ENCODE measurements around the gene CNIH3.

Gene CNIH3

DNA sequence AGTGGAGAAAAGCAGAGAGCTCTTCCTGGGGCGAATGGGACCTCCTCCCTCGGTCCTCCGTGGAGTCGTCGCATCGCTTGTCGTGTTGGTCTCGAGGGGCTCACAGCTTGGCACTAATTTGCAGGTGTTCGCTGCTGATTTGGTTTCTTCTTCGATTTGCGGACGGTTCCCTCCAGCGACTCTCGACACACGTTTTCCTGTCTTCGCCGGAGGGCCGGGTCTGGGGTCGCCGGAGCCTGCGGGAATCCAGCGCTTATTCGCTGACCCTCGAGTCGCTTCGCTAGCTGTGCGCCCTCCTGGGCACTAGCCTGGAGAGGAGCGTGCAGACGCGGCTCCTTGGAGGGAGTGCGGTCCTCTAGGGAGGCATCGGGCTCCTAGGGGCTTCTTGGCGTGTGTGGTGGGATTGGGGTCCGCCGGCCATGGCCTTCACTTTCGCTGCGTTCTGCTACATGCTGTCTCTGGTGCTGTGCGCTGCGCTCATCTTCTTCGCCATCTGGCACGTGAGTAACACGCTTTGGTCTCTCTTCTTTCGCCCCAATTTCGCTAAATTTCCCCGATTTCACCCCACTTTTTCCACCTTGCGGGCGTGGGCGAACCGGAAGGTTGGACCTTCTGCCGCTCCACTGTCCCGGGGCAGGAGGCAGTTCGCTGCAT, 766 bp downstream of the CNIH3 start:
- DNase-seq (ENCODE audit: low spot score), result no peak

- no peak for DNase-seq (ENCODE audit: low spot score)
These were observed 1.6 kb downstream of the CNIH3 start for GRCh38 chr1:224617410-224618355.

GRCh38 chr1:224619209-224619608, 3.1 kb downstream of the CNIH3 start:
- no peak for DNase-seq (ENCODE audit: low spot score)

GRCh38 chr1:224620105-224620504, 4.0 kb downstream of the CNIH3 start:
- no peak for DNase-seq (ENCODE audit: low spot score)

DNA sequence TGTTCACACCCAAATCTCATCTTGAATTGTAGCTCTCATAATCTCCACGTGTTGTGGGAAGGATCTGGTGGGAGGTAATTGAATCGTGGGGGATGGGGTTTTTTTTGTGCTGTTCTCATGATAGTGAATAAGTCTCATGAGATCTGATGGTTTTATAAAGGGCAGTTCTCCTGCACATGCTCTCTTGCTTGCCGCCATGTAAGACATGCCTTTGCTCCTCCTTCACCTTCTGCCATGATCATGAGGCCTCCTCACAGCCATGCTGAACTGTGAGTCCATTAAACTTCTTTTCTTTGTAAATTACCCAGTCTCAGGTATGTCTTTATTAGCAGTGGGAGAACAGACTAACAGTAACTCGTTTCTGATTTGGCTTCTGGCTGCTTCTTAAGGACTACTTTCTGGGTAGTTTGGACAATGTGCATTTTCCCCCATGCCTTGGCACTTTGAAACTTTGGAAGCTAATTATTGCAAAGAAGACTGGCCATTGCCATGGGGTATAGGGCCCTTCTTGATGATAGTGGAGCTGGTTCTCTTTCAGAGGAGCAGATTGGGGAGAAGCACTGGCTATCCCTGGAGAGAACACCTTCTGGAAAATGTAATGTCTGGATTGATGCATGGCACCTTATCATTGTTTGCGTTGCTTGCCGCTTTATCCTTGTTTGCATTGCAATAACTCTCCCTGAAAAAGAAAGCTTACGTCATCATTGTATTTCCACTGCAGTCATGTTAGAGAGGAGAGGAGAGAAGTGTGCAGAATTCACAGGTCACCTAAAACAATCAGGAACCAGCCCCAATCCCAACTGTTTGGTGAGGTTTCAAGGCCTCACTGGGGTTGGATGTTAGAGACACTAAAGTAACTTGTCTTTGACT, 5.9 kb downstream of the CNIH3 start:
- DNase-seq (ENCODE audit: low spot score), result no peak

DNA sequence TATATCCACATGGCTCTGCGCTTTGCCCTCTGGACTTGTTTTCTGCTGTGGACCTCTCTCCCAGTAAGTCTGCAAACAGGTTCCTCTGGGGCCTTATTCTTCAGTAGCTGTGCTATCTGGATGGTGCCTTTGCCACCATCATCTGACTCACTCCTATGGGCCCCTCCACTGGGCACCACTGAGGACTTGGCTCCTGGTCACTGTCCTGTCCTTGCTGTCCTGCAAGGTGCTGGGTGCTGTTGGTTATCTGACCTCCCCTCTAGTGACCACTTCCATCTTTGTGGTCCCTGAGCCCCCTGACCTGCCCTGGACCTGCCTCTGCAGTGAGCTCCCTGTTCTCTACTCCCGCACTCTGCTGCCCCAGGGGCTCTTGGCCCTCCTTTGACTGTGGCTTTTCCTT, 6.7 kb downstream of the CNIH3 start:
- no peak for DNase-seq (ENCODE audit: low spot score)

DNA sequence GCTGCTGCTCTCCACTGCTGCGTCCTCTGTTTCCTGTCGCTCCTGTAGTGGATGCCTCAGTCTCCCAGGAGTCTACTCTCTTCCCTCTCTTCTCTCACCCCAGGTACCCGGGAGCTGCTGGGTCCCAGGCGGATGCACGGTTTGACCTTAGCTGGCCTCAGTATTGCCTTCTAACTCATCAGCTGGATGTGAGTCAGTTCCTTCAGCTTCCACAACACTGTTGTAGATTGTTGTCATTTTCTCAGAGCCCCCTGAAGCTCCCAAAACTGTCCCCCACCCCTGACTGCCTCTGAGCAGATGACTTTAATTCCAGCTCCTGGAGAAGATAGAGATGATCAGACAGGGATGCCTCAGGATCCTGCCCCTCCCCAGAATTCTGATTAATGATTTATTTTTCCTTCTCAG, 7.2 kb downstream of the CNIH3 start:
- DNase-seq (ENCODE audit: low spot score), result no peak

DNA sequence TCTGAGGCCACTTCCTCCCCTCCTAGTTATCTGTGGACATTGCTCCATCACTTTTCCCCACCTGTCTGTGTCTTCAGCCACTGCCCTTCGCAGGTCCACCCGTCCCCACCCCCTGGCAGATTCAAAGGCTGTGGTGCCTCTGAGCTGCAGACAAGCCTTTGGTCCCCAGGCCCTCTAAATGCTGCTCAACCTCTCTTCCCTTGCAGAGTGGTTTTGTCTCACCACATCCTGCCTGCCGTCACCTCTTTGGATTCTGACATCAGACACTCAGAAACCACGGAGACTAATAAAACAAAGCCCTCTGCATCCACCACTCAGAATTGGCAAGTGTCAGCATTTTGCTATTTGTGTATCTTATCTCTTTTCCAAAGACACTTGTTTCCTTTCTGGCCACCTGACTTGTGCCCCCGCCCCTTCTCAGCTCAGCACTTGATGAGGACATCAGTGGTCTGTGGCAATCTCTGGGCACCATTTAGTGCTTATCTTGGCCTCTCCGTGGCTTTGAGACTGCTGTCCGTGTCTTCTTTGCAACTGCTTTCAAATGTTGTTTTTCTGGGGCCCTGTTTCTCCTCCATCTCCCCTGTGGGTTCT, 7.7 kb downstream of the CNIH3 start:
- DNase-seq (ENCODE audit: low spot score), result no peak

GRCh38 chr1:224624432-224624831, 8.3 kb downstream of the CNIH3 start:
- no peak for DNase-seq (ENCODE audit: low spot score)

- DNase-seq (ENCODE audit: low spot score), result no peak
These were observed 9.9 kb downstream of the CNIH3 start for GRCh38 chr1:224626042-224626441.

DNA sequence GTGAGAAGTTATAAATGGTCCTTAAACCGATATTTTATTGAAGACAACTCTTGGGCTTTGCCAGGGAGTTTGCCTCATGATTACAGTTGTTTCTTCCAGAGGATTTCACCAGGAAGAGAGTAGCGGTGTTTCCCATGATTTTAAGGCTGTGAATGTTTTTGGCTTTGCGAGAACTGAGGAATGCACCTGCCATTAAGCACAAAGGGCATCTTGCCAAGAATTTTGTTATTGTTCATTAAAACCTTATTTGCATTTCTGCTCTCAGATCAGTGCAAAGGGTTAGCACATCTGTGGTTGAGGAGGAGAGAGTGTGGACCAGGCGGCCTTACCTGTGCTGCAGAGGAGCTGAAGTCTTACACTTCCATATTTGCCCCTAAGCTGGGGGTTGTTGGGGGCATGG, 13.8 kb downstream of the CNIH3 start:
- no peak for DNase-seq (ENCODE audit: low spot score)

DNA sequence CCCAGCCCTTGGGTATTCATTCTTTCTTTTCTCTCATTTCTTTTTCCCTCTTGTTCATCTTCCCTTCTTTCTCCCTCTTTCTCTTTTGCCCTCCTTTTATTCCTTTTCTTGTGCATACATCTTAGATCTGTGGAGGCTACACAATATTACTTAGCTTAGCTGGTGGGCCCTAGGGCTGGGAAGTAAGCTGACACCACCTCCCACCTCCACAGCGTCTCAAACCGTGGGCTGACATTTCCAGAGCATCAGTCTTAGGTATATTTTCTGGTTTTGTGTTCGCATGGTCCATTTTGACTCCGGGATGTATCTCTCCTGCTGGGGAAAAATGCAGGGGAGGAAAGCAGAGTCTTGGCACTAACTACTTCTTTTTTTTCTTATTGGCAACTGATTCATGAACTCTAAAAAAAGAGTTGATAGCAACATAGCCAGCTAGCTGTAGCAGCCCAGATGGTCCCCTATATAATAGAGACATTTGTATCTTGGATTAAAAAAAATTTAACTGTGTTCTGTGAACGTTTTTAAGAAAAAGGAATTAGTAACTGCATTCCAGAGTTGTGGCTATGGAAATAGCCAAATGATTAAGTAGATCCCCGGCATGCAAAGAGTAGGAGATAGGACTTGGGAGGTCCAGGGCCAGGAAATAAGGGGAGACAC, 15.5 kb downstream of the CNIH3 start:
- DNase-seq (ENCODE audit: low spot score), result no peak

- no peak for DNase-seq (ENCODE audit: low spot score)
These were observed 16.3 kb downstream of the CNIH3 start for GRCh38 chr1:224632381-224632871.

GRCh38 chr1:224632921-224633321, 16.8 kb downstream of the CNIH3 start:
- DNase-seq (ENCODE audit: low spot score), result no peak

DNA sequence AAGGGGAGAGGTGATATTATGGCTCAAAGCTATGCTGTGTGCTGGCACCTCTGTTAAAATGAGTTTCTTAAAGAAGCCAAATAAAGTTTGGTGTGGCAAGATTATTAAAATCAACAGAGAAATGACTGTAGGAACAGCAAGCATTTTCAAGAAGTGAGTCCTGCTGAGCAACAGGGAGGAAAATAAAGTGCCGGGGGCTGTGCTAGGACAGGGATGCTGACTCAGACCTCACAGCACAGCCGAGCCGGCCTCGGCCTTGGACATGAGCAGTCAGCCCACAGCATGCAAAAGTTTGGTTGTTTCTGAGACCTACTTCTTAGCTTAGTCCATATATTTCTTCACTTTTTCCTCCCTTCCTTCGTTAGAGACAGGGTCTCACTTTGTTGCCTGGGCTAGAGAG, 19.2 kb downstream of the CNIH3 start:
- no peak for DNase-seq (ENCODE audit: low spot score)

- no peak for DNase-seq (ENCODE audit: low spot score)
These were observed 21.4 kb downstream of the CNIH3 start for GRCh38 chr1:224637515-224637914.

DNA sequence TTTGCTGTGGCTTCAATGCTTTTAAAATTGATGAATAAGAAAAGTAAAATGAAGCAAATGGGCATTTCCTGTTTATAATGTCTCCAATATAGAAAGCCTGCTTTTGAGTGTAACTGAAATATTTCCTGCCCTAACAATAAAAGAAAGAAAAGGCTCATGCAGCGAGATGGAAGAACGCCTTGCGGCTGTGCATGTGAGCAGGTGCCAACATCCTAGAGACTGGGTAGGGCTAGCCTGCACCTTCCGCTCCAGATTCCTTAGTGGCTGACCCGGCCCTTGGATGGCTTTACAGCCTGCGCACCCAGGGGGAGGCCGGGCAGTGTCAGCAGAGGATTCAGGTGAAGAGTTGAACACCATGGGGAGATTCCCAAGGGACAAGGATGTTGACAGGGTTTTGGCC, 21.8 kb downstream of the CNIH3 start:
- no peak for DNase-seq (ENCODE audit: low spot score)

DNA sequence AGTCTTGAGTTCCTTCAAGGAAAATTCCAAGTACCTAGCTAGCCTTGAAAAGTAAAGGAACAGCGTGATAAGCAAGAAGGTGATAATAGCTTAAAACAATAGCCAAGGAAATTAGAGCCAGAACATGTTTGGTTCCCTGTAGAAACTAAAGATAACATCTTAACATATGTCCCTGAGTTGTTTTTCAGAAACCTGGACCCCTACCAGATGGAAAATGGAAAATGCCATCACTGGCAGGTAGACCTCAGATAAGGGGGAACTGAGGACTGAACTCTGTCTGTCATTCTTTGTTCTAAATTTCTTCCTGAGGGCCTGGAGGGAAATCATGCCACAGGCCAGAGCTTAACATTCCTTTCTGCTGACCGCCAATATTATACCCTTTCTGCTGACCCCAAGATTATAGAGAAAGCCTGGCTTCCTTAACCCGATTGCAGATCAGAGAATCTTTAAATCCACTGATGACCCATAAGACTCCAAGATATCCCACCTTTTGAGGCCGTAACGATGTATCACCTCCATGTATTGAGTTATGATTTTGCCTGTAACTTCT, 23.4 kb downstream of the CNIH3 start:
- DNase-seq (ENCODE audit: low spot score), result no peak

DNA sequence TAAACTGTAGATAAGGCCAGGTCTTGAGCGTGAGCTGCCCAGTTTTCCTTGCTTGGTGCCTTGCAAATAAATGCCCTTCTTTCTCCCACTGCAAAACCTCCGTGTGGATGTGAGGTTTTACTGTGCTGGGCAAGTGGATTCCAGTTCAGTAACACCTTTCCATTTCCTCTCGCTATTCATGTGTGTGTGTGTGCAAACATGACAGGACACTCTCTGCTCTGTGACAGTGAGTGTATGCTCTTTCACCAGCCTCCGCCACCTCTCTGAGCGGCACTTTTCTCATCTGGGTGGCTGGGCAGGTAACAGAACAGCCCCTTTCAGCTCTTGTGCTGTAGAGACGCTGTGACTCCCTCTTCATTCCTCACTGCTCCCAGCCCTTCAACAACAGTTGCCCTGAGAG, 23.9 kb downstream of the CNIH3 start:
- no peak for DNase-seq (ENCODE audit: low spot score)

GRCh38 chr1:224640587-224640986, 24.5 kb downstream of the CNIH3 start:
- DNase-seq (ENCODE audit: low spot score), result no peak

GRCh38 chr1:224641030-224641429, 24.9 kb downstream of the CNIH3 start:
- DNase-seq (ENCODE audit: low spot score), result no peak
